Measurements from ENCODE around the gene CAPN10. TPM values are rescaled to one million over a fixed set of nuclear protein-coding genes. Genes with fewer than 3 reads are reported as not detected.

CAPN10 gene
- polyA plus RNA-seq, 1 experiment = 5.6 TPM

- TF ChIP-seq CTCF (IDR thresholded peaks at IDR 0.05; ENCODE audit: low read depth, low read length) = no peak
- no peaks in the 10 kb centered on the region for H3K27me3 ChIP-seq (ENCODE audit: control insufficient read depth, insufficient read depth, low read length)
- POLR2A ChIA-PET = no interaction called here
- DNase-seq (ENCODE audit: low read depth, low spot score) = no peak
- H3K27ac ChIP-seq (ENCODE audit: low read depth, low read length) = no peak overlapping the region
- no peak overlapping the region for H3K4me3 ChIP-seq (ENCODE audit: low read depth, low read length)
- no peaks in the 10 kb centered on the region; the same call in 1 of the 2 replicates for H3K9me3 ChIP-seq (ENCODE audit: control insufficient read depth, insufficient read depth, low read length)
- CTCF ChIA-PET = no interaction called here
Observed at GRCh38 chr2:240591226-240591625, 4.7 kb downstream of the CAPN10 start.

GRCh38 chr2:240591784-240592183 is 5.2 kb downstream of the CAPN10 start:
- CTCF ChIA-PET = no interaction called here

GRCh38 chr2:240593026-240593702 is 6.6 kb downstream of the CAPN10 start:
- POLR2A ChIA-PET = no interaction called here
- Histone ChIP-seq H3K9me3 (ENCODE audit: control insufficient read depth, insufficient read depth, low read length) (no peaks in the 10 kb centered on the region), H3K27me3 (ENCODE audit: control insufficient read depth, insufficient read depth, low read length) (no peaks in the 10 kb centered on the region), H3K4me3 (ENCODE audit: low read depth, low read length) (no peak overlapping the region), H3K27ac (ENCODE audit: low read depth, low read length) (no peak overlapping the region)
- CTCF ChIA-PET = no interaction called here
- no peak for TF ChIP-seq CTCF (IDR thresholded peaks at IDR 0.05; ENCODE audit: low read depth, low read length)
- no peak for DNase-seq (ENCODE audit: low read depth, low spot score)

More at GRCh38 chr2:240591784-240592183, 5.2 kb downstream of the CAPN10 start:
- no peak for TF ChIP-seq CTCF (IDR thresholded peaks at IDR 0.05; ENCODE audit: low read depth, low read length)
- POLR2A ChIA-PET = no interaction called here
- H3K27ac ChIP-seq (ENCODE audit: low read depth, low read length) = no peak overlapping the region
- H3K27me3 ChIP-seq (ENCODE audit: control insufficient read depth, insufficient read depth, low read length) = no peaks in the 10 kb centered on the region
- H3K4me3 ChIP-seq (ENCODE audit: low read depth, low read length) = no peak overlapping the region
- no peaks in the 10 kb centered on the region for H3K9me3 ChIP-seq (ENCODE audit: control insufficient read depth, insufficient read depth, low read length)
- DNase-seq (ENCODE audit: low read depth, low spot score) = no peak

- no peaks in the 10 kb centered on the region; the same call in 1 of the 2 replicates for H3K9me3 ChIP-seq (ENCODE audit: control insufficient read depth, insufficient read depth, low read length)
- ChIA-PET CTCF (interaction anchor here (0.8 kb wide), 1 partner anchor 80 kb away, joined by 3 read pairs; no protein-coding TSS in a partner anchor), POLR2A (no interaction called here)
- H3K27ac ChIP-seq (ENCODE audit: low read depth, low read length) = no peak overlapping the region
- no peak for TF ChIP-seq CTCF (IDR thresholded peaks at IDR 0.05; ENCODE audit: low read depth, low read length)
- no peak overlapping the region for H3K4me3 ChIP-seq (ENCODE audit: low read depth, low read length)
- no peak for DNase-seq (ENCODE audit: low read depth, low spot score)
- H3K27me3 ChIP-seq (ENCODE audit: control insufficient read depth, insufficient read depth, low read length) = no peaks in the 10 kb centered on the region
Observed at GRCh38 chr2:240593703-240594451, 7.3 kb downstream of the CAPN10 start.

Data from AG04450 (cell line).